Measurements from ENCODE around the gene RFX7.
A peak's percentile ranks its signal among the peaks of the same experiment; 100 is the strongest.

Gene RFX7

DNA sequence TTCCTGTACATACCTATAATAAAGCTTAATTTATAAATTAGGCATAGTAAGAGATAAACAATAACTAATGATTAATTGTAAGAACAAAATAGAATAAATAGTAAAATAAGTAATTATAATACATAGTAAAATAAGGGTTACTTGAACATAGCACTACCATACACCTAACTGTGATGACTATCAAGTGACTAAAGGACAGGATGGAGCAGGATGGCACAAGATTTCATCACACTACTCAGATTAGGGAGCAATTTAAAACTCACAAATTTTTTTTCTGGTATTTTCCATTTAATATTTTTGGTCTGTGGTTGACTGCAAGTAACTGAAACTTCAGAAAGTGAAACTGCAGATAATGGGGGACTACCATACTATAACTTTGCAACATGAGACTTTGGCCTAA is 14.8 kb downstream of the RFX7 start:
- Mint-ChIP-seq H3K36me3 (ENCODE audit: low read depth) (peaks cover 81% of the 10 kb centered on the region), H3K4me3 (no peak overlapping the region), H3K27ac (no peak overlapping the region), H3K4me1 (ENCODE audit: low read depth) (peaks cover 18% of the 10 kb centered on the region), H3K27me3 (no peaks in the 10 kb centered on the region), H3K9me3 (peaks cover 41% of the 10 kb centered on the region)
- no peak for DNase-seq

DNA sequence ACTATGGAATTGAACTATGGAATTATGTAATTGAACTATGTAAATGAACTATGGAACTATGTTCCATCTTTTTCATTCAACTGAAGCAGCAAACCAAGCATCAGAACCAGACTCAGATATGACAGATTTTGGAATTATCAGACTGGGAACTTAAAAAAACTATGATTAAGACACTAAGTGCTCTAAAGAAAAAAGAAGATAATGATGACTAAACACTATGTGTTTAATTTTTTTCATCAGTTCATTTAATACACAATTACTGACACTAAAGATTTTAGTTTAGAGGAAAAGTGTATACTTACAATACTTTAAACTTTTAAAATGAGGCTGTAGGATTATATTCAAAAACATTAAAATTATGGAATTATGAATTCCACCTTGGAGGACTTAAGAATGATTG is 15.3 kb downstream of the RFX7 start:
- no peak for DNase-seq
- H3K27me3 Mint-ChIP-seq, result no peaks in the 10 kb centered on the region
- peaks cover 80% of the 10 kb centered on the region for H3K36me3 Mint-ChIP-seq (ENCODE audit: low read depth)
- no peak overlapping the region for H3K27ac Mint-ChIP-seq
- peaks cover 13% of the 10 kb centered on the region for H3K4me1 Mint-ChIP-seq (ENCODE audit: low read depth)
- H3K4me3 Mint-ChIP-seq, result no peak overlapping the region
- peaks cover 37% of the 10 kb centered on the region for H3K9me3 Mint-ChIP-seq

DNA sequence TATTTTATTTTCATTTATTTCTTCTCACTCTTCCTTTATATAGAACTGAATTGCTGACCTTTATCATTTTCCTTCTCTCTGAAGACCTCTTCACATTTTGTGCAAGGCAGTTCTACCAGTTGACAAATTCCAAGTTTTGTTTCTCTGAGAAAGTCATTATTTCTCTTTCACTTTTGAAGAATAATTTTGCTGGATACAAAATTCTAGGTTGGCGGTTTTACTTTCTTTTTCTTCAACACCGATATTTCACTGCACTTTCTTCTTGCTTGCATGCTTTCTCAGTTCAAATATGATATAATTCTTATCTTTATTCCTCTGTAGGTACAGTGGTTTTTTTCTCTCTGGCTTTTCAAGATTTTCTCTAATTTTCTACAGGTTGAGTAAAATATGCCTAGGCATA is 15.9 kb downstream of the RFX7 start:
- Mint-ChIP-seq H3K4me3 (no peak overlapping the region), H3K4me1 (ENCODE audit: low read depth) (peaks cover 9% of the 10 kb centered on the region), H3K27me3 (no peaks in the 10 kb centered on the region), H3K27ac (no peak overlapping the region), H3K9me3 (peaks cover 31% of the 10 kb centered on the region), H3K36me3 (ENCODE audit: low read depth) (peaks cover 80% of the 10 kb centered on the region)
- no peak for DNase-seq

DNA sequence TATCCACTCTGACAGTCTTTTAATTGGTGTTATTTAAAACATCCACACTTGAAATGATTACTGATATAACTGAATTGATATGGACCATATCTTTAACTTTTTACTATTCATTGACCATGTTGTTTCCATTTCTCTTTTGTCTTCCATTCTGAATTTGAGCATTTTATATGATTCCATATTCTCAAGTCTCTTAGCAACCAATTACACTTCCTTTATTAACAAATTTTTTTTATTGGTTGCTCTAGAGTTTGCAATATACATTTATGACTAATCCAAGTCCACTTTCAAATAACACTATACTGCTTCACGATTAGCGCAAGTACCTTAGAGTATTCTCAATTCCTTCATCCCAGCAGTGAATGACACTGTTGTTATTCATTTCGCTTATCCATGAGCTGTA is 16.4 kb downstream of the RFX7 start:
- peaks cover 9% of the 10 kb centered on the region for H3K4me1 Mint-ChIP-seq (ENCODE audit: low read depth)
- peaks cover 80% of the 10 kb centered on the region for H3K36me3 Mint-ChIP-seq (ENCODE audit: low read depth)
- no peaks in the 10 kb centered on the region for H3K27me3 Mint-ChIP-seq
- DNase-seq, result no peak
- H3K9me3 Mint-ChIP-seq, result peaks cover 30% of the 10 kb centered on the region
- H3K4me3 Mint-ChIP-seq, result no peak overlapping the region
- H3K27ac Mint-ChIP-seq, result no peak overlapping the region

DNA sequence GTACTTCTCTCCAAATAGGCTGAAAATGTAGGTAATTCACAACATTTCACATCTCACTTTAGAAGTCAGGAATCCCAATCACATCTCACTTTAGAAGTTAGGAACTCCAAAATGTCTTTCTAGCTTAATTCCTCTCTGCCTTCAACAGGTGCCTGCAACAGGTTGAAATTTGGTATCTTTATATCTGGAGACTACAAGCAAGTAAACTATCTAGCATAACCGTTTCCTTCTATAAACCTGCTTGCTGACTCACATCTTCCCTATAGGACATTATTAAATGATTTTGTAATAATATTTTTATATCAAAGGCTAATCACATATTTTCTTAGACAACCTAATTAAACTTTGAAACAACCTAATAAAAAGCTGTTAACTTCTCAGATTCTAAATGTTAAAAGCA is 18.2 kb downstream of the RFX7 start:
- Mint-ChIP-seq H3K9me3 (peaks cover 27% of the 10 kb centered on the region), H3K4me3 (no peak overlapping the region), H3K27ac (no peak overlapping the region), H3K4me1 (ENCODE audit: low read depth) (peaks cover 9% of the 10 kb centered on the region), H3K36me3 (ENCODE audit: low read depth) (peaks cover 67% of the 10 kb centered on the region), H3K27me3 (no peaks in the 10 kb centered on the region)
- no peak for DNase-seq

DNA sequence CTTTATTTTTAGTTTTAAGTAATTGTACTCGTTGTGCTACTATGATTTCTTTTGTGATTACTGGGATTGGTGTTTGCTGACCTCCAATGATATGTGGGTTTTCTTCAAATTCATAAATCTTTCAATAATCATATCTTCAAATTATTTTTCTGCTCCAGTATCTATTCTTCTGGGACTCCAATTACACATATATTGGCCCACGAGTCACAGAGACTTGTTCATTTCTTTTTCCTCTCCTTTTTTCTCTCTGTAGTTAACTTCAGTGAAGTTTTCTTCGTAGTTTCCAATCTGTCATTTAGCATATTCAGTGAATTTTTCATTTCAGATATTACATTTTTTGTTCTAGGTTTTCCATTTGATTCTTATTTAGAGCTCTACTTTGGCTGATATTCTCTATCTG is 21.4 kb downstream of the RFX7 start:
- DNase-seq, result no peak
- peaks cover 23% of the 10 kb centered on the region for H3K9me3 Mint-ChIP-seq
- H3K4me1 Mint-ChIP-seq (ENCODE audit: low read depth), result peaks cover 12% of the 10 kb centered on the region
- no peak overlapping the region for H3K27ac Mint-ChIP-seq
- no peaks in the 10 kb centered on the region for H3K27me3 Mint-ChIP-seq
- no peak overlapping the region for H3K4me3 Mint-ChIP-seq
- peaks cover 56% of the 10 kb centered on the region for H3K36me3 Mint-ChIP-seq (ENCODE audit: low read depth)

DNA sequence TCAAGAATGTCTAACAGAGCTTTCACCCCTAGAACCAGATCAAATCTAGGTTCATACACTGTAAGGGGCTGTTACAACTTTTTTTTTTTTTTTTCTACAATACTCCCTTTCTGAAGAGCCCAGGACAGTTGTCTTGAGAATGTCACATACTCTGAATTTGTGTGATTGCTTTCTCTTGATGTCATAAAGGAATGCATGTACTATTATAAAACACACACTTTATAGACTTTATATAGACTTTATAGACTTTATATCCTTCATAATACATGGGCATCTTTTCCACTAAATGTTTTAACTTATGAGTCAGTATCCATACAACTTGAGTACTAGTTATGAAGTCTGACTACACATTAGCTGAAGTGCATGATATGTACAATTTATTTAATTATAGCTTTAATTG is 26.3 kb downstream of the RFX7 start:
- H3K4me1 Mint-ChIP-seq (ENCODE audit: low read depth), result peaks cover 5% of the 10 kb centered on the region
- no peak overlapping the region for H3K4me3 Mint-ChIP-seq
- peaks cover 31% of the 10 kb centered on the region for H3K9me3 Mint-ChIP-seq
- no peak overlapping the region for H3K27ac Mint-ChIP-seq
- no peaks in the 10 kb centered on the region for H3K27me3 Mint-ChIP-seq
- peaks cover 47% of the 10 kb centered on the region for H3K36me3 Mint-ChIP-seq (ENCODE audit: low read depth)
- DNase-seq, result no peak

DNA sequence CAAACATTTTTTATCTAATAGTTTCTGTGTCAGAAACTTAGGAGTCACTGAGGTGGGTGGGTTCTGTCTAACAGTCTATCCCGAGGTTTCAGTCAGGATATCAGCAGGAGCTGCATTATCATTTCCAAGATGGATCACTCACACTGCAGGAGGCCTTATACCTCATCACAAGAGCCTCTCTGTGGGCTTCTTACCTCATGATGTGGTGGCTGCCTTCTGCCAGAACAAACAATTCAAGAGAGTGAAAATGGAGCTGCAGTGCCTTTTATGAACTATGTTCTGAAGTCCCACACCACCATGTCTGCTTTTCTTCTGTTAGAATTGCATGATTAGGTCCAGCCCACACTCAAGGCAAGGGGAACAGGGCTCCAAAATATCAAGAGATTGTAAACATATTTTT is 27.9 kb downstream of the RFX7 start:
- Mint-ChIP-seq H3K27ac (no peak overlapping the region), H3K9me3 (peaks cover 39% of the 10 kb centered on the region), H3K4me1 (ENCODE audit: low read depth) (peaks cover 11% of the 10 kb centered on the region), H3K4me3 (no peak overlapping the region), H3K27me3 (no peaks in the 10 kb centered on the region), H3K36me3 (ENCODE audit: low read depth) (peaks cover 59% of the 10 kb centered on the region)
- no peak for DNase-seq

DNA sequence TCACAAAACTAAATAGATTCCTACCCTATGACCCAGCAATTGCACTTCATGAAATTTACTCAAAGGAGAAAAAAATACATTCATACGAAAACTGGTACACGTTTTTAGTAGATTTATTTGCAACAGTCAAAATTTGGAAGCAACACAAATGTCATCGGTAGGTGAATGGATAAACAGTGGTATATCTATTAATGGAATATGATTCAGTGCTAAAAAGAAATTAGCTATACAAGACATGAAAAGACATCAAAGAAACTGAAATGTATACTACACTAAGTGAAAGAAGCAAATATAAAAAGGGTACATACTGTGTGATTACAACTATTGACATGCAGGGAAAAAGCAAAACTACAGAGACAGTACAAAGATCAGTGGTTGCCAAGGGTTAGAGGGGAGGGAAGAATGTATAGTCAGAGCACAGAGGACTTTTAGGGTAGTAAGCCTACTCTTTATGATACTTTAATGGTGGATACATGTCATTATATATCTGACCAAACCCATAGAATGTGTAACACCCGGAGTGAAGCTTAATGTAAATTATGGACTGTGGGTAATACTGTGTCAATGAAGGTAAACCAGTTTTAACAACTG is 31.6 kb downstream of the RFX7 start:
- no peaks in the 10 kb centered on the region for H3K27me3 Mint-ChIP-seq
- H3K4me1 Mint-ChIP-seq (ENCODE audit: low read depth), result peaks cover 36% of the 10 kb centered on the region
- H3K36me3 Mint-ChIP-seq (ENCODE audit: low read depth), result peaks cover 40% of the 10 kb centered on the region
- H3K4me3 Mint-ChIP-seq, result no peak overlapping the region
- H3K9me3 Mint-ChIP-seq, result peaks cover 28% of the 10 kb centered on the region
- no peak for DNase-seq
- H3K27ac Mint-ChIP-seq, result no peak overlapping the region

DNA sequence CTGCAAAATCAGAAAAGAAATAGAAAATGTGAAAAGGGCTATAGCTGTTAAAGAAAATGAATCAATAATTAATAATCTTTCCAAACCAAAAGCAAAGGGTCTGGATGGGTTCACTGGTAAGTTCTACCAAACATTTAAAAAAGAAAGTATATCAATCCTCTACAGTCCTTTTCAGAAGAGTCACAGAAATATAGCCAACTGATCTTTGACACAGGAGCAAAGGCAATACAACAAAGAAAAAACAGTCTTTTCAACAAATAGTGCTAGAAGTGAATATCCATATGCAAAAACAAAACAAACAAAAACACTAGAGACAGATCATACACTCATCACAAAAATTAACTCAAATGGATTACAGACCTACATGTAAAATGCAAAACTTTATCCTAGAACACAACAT is 32.6 kb downstream of the RFX7 start:
- Mint-ChIP-seq H3K36me3 (ENCODE audit: low read depth) (peaks cover 37% of the 10 kb centered on the region), H3K9me3 (peaks cover 32% of the 10 kb centered on the region), H3K4me1 (ENCODE audit: low read depth) (peaks cover 46% of the 10 kb centered on the region), H3K4me3 (no peak overlapping the region), H3K27me3 (no peaks in the 10 kb centered on the region), H3K27ac (no peak overlapping the region)
- no peak for DNase-seq

DNA sequence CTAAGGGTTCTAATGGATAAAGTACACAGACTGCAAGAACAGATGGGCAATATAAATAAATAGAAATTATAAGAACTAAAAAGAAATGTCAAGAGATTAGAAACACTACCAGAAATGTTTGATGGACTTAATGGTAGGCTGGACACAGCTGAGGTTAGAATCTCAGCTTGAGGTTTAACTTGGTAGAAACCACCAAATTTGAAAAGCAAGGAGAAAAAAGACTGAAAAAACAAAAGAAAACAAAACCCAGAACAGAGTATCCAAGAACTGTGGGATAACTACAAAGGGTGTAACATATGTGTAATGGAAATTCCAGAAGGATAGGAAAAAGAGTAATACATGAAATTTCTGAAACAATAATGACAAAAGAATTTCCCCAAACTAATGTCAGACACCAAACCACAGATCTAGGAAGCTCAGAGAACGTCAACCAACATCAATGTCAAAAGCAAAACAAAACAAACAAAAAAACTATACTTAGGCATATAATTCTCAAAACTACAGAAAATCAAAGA is 35.0 kb downstream of the RFX7 start:
- peak overlapping the region; percentile 75 for H3K27ac Mint-ChIP-seq
- H3K9me3 Mint-ChIP-seq, result peaks cover 23% of the 10 kb centered on the region
- peaks cover 26% of the 10 kb centered on the region for H3K36me3 Mint-ChIP-seq (ENCODE audit: low read depth)
- no peak overlapping the region for H3K4me3 Mint-ChIP-seq
- no peak for DNase-seq
- no peaks in the 10 kb centered on the region for H3K27me3 Mint-ChIP-seq
- H3K4me1 Mint-ChIP-seq (ENCODE audit: low read depth), result peaks cover 61% of the 10 kb centered on the region

DNA sequence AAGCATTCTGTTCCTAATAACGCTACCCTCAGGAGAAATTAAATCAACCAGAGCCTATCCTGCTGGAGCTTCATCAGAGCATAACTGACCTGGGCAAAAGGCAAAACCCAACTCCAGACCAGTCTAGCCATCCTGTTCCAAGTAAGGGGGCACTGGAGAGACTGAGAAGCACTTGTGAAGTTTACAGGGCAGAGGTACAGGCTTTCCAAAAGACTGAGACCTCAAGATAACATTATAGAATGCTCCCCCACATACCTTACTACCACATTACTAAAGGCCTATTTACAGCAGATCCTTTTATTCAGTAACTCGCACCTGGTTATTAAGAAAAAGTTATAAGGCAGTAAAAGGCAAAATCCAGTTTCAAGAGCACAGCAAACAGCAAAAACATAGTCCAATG is 35.5 kb downstream of the RFX7 start:
- no peaks in the 10 kb centered on the region for H3K27me3 Mint-ChIP-seq
- H3K27ac Mint-ChIP-seq, result peak overlapping the region; percentile 63
- H3K9me3 Mint-ChIP-seq, result peaks cover 19% of the 10 kb centered on the region
- DNase-seq, result no peak
- peaks cover 21% of the 10 kb centered on the region for H3K36me3 Mint-ChIP-seq (ENCODE audit: low read depth)
- no peak overlapping the region for H3K4me3 Mint-ChIP-seq
- peaks cover 65% of the 10 kb centered on the region for H3K4me1 Mint-ChIP-seq (ENCODE audit: low read depth)

DNA sequence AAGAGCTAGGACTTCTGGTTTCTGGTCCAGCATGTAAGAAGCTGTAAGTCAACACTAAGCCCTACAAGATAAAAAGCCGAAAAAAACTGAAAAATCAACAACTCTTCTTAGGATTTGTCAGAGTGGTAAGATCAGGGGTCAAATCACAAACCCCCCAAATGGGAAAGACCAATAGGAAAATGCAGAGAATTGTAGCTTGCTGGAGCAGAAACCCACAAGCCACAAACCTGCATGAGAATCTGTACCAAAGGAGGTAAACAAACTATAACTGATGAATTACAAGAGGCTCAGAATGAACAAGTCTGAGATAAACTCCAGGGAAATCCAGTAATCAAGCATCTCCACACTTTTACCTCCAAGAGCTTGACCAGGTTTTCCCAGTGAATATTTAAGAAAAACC is 36.0 kb downstream of the RFX7 start:
- H3K4me3 Mint-ChIP-seq, result no peak overlapping the region
- no peaks in the 10 kb centered on the region for H3K27me3 Mint-ChIP-seq
- peaks cover 19% of the 10 kb centered on the region for H3K36me3 Mint-ChIP-seq (ENCODE audit: low read depth)
- H3K9me3 Mint-ChIP-seq, result peaks cover 16% of the 10 kb centered on the region
- no peak for DNase-seq
- peaks cover 69% of the 10 kb centered on the region for H3K4me1 Mint-ChIP-seq (ENCODE audit: low read depth)
- H3K27ac Mint-ChIP-seq, result peak overlapping the region; percentile 63

DNA sequence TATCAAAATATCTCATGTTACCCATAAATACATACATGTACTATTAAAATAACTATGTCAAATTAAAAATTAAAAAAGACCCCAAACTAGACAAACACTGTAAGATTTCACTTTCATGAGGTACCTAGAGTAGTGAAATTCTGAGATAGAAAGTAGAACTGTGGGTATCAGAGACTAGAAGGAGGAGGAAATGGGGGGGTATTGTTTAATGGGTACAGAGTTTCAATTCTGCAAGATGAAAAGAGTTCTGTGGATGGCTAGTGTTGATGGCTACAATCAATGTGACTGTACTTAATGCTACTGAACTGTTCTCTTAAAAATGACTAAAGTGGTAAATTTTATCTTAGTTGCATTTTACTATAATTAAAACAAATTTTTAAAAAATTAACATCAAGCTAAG is 36.6 kb downstream of the RFX7 start:
- H3K27me3 Mint-ChIP-seq, result no peaks in the 10 kb centered on the region
- H3K36me3 Mint-ChIP-seq (ENCODE audit: low read depth), result peaks cover 20% of the 10 kb centered on the region
- DNase-seq, result no peak
- H3K27ac Mint-ChIP-seq, result peak overlapping the region; percentile 48
- H3K4me1 Mint-ChIP-seq (ENCODE audit: low read depth), result peaks cover 68% of the 10 kb centered on the region
- peaks cover 13% of the 10 kb centered on the region for H3K9me3 Mint-ChIP-seq
- H3K4me3 Mint-ChIP-seq, result no peak overlapping the region

DNA sequence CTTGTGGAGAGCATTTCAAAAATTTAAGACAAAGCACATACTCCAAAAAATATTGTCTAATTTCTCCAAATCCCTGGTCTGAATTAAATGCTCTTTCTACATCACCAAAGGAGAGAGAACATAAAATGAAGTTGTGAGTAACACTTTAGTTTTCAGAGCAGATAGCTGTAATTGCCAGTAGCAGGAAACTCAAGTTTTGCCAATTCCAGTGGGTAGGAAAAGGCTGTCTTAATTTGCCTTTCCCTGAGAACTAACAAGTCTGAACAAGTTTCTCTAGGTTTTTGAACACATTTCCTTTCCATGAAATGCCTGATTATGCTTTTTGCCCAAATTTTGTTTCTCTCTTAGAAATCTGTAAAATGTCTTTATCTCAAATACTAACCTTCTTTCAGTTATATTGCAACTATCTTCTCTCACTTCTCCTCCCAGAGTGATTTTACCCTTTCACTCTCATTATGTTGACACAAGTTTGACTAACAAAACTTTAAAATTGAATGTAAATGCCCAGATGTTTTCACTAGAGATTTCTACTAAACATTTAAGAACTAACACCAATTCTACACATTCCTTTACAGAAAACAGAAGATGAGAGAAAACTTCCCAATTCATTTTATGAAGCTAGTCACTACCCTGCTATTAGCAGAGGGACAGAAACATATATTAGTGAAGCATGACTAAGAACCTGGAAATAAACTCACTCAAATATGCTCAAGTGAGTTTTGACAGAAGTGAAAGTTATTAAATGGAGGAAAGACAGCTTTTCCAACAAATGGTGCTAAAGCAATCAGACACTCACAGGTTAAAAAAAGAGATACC is 38.4 kb downstream of the RFX7 start:
- peaks cover 69% of the 10 kb centered on the region for H3K4me1 Mint-ChIP-seq (ENCODE audit: low read depth)
- peak overlapping the region; percentile 23 for H3K27ac Mint-ChIP-seq
- H3K36me3 Mint-ChIP-seq (ENCODE audit: low read depth), result peaks cover 9% of the 10 kb centered on the region
- DNase-seq, result no peak
- H3K9me3 Mint-ChIP-seq, result peaks cover 3% of the 10 kb centered on the region
- no peaks in the 10 kb centered on the region for H3K27me3 Mint-ChIP-seq
- H3K4me3 Mint-ChIP-seq, result no peak overlapping the region

Data from activated T-cell treated with anti-CD3 and anti-CD28 coated beads, Interleukin-2, amount 50 U/mL, for 24 hours (primary cell).